OCI-LY1 (cell line): Measurements from ENCODE around the gene ACAA1.

Experiments
- H2AFZ ChIP-seq: fragments of 200-600 bp; sonication (generic), shearing (Covaris generic); 2 replicates; pipeline ENCODE4 v1.6.0; 2014; ENCODE audit warnings: antibody characterized with exemption, mild to moderate bottlenecking, low read length
- H3F3A ChIP-seq: fragments of 200-600 bp; sonication (generic), shearing (Covaris generic); 2 replicates; pipeline ENCODE4 v1.6.0; 2014; ENCODE audit warnings: mild to moderate bottlenecking, antibody characterized with exemption, low read length, moderate library complexity; ENCODE audit not compliant: insufficient read depth
- H3K27ac ChIP-seq: fragments of 200-600 bp; sonication (generic); 2 replicates; pipeline ENCODE4 v1.5.1; 2014; ENCODE audit warnings: low read length, mixed run types, mild to moderate bottlenecking, low read depth; ENCODE audit not compliant: poor library complexity, severe bottlenecking
- H3K27me3 ChIP-seq: fragments of 200-600 bp; sonication (generic); 2 replicates; pipeline ENCODE4 v1.6.0; 2014; ENCODE audit warnings: antibody characterized with exemption, mild to moderate bottlenecking, low read length, moderate library complexity; ENCODE audit not compliant: insufficient read depth
- H3K36me3 ChIP-seq: fragments of 200-600 bp; sonication (generic); 2 replicates; pipeline ENCODE4 v1.6.1; 2014; ENCODE audit warnings: mild to moderate bottlenecking, antibody characterized with exemption, low read length, moderate library complexity, mixed read lengths; ENCODE audit not compliant: insufficient read depth
- H3K4me1 ChIP-seq: fragments of 200-600 bp; sonication (generic); 2 replicates; pipeline ENCODE4 v1.5.1; 2014; ENCODE audit warnings: mild to moderate bottlenecking, low read length, moderate library complexity; ENCODE audit not compliant: insufficient read depth, severe bottlenecking
- H3K4me2 ChIP-seq: fragments of 200-600 bp; sonication (generic), shearing (Covaris generic); 2 replicates; pipeline ENCODE4 v1.6.1; 2014; ENCODE audit warnings: low read length
- H3K4me3 ChIP-seq: fragments of 200-600 bp; sonication (generic); 2 replicates; pipeline ENCODE4 v1.5.1; 2014; ENCODE audit warnings: low read length, low read depth, mild to moderate bottlenecking, mixed read lengths; ENCODE audit not compliant: poor library complexity, severe bottlenecking
- H3K79me2 ChIP-seq: fragments of 200-600 bp; shearing (Covaris generic); 2 replicates; pipeline ENCODE4 v1.6.1; 2016; ENCODE audit warnings: mixed run types, low read length, mixed read lengths; ENCODE audit not compliant: insufficient read depth
- H3K9ac ChIP-seq: fragments of 200-600 bp; sonication (generic), shearing (Covaris generic); 2 replicates; pipeline ENCODE4 v1.6.1; 2014; ENCODE audit warnings: mild to moderate bottlenecking, low read length, mixed read lengths
- H3K9me2 ChIP-seq: fragments of 200-600 bp; sonication (generic), shearing (Covaris generic); 2 replicates; pipeline ENCODE4 v1.6.1; 2014; ENCODE audit warnings: low read depth, mild to moderate bottlenecking, low read length, mixed read lengths
- H3K9me3 ChIP-seq: fragments of 200-600 bp; shearing (Covaris generic); 2 replicates; pipeline ENCODE4 v1.6.1; 2014; ENCODE audit warnings: low read length, mixed read lengths
- H4K20me1 ChIP-seq: fragments of 200-600 bp; sonication (generic), shearing (Covaris generic); 2 replicates; pipeline ENCODE4 v1.6.0; 2016; ENCODE audit warnings: mild to moderate bottlenecking, low read length; ENCODE audit not compliant: insufficient read depth
- EZH2 ChIP-seq: fragments of 200-600 bp; sonication (generic), shearing (Covaris generic); IDR thresholded peaks from 2 replicates; pipeline ENCODE4 v1.8.0; 2017; ENCODE audit warnings: borderline replicate concordance, mixed run types, mild to moderate bottlenecking, antibody characterized with exemption, low read length, moderate library complexity, mixed read lengths
- TF ChIP-seq, protein P1 (sequence below): fragments of 200-600 bp; sonication (generic), shearing (Covaris generic); IDR thresholded peaks from 2 replicates; pipeline ENCODE4 v1.5.1; 2017; ENCODE audit warnings: mild to moderate bottlenecking, antibody characterized with exemption, low read length, moderate library complexity, mixed read lengths

ACAA1 gene

DNA sequence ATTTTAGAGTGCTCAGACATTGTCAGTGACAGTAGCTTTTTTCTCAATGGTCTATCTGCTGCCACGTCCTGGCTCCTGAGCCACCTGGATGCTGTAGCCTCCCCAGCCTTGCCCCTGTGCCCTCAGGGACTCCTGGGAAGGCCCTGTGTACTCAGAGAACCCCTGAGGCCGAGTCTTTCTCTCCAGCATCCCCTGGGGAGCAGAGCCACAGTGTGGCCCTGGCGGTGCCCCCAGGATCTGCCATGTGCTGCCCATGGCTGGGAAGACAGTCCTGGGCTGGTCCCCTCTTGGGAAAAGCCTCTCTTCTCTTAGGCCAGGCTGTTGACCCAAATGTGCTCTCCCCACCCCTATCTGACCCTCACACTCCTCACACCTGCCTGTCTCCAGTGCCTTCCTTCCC lies 6.6 kb upstream of the ACAA1 start:
- H3K9ac ChIP-seq: no peak overlapping the region
- H3F3A ChIP-seq: no peaks in the 10 kb centered on the region
- TF ChIP-seq, protein P1, sequence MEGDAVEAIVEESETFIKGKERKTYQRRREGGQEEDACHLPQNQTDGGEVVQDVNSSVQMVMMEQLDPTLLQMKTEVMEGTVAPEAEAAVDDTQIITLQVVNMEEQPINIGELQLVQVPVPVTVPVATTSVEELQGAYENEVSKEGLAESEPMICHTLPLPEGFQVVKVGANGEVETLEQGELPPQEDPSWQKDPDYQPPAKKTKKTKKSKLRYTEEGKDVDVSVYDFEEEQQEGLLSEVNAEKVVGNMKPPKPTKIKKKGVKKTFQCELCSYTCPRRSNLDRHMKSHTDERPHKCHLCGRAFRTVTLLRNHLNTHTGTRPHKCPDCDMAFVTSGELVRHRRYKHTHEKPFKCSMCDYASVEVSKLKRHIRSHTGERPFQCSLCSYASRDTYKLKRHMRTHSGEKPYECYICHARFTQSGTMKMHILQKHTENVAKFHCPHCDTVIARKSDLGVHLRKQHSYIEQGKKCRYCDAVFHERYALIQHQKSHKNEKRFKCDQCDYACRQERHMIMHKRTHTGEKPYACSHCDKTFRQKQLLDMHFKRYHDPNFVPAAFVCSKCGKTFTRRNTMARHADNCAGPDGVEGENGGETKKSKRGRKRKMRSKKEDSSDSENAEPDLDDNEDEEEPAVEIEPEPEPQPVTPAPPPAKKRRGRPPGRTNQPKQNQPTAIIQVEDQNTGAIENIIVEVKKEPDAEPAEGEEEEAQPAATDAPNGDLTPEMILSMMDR: no peak
- no peak for TF ChIP-seq EZH2
- no peak overlapping the region for H3K4me2 ChIP-seq
- H3K9me3 ChIP-seq: peaks cover 15% of the 10 kb centered on the region
- H3K27ac ChIP-seq: no peak overlapping the region
- no peak overlapping the region for H3K4me3 ChIP-seq
- no peaks in the 10 kb centered on the region for H3K27me3 ChIP-seq
- no peak overlapping the region for H2AFZ ChIP-seq
- no peaks in the 10 kb centered on the region for H3K9me2 ChIP-seq
- peaks cover 22% of the 10 kb centered on the region for H3K36me3 ChIP-seq
- H4K20me1 ChIP-seq: no peaks in the 10 kb centered on the region
- peaks cover 12% of the 10 kb centered on the region for H3K4me1 ChIP-seq
- H3K79me2 ChIP-seq: no peaks in the 10 kb centered on the region

DNA sequence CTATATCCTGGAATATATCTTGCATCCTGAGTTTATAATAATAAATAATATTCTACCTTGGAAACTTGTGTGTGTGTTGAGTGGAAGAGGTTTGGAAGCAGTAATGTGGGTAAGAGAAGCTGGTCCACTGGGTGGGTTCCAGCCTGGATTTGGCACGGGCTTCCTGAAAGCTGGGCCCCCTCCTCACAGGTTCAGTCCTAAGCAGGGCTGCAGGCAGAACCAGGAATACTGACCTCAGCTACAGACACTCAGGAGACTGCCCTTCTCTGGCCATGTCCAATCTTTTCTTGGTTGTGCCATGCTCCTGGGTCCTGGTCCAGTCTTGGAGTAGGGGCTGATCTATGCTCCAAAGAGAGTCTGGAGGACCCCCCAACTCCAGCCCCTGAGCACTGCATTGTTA lies 6.0 kb upstream of the ACAA1 start:
- peaks cover 22% of the 10 kb centered on the region for H3K36me3 ChIP-seq
- no peak overlapping the region for H2AFZ ChIP-seq
- no peaks in the 10 kb centered on the region for H3K79me2 ChIP-seq
- no peaks in the 10 kb centered on the region for H3F3A ChIP-seq
- no peak overlapping the region for H3K4me2 ChIP-seq
- no peak overlapping the region for H3K4me3 ChIP-seq
- H3K27ac ChIP-seq: no peak overlapping the region
- no peaks in the 10 kb centered on the region for H4K20me1 ChIP-seq
- peaks cover 15% of the 10 kb centered on the region for H3K9me3 ChIP-seq
- H3K4me1 ChIP-seq: peaks cover 13% of the 10 kb centered on the region
- TF ChIP-seq, protein P1: no peak
- TF ChIP-seq EZH2: no peak
- no peaks in the 10 kb centered on the region for H3K9me2 ChIP-seq
- H3K27me3 ChIP-seq: no peaks in the 10 kb centered on the region
- no peak overlapping the region for H3K9ac ChIP-seq

- Histone ChIP-seq H3K4me3 (no peak overlapping the region), H3K9ac (no peak overlapping the region), H3K27ac (no peak overlapping the region), H3K36me3 (peaks cover 22% of the 10 kb centered on the region), H3K27me3 (no peaks in the 10 kb centered on the region), H3K9me2 (no peaks in the 10 kb centered on the region), H2AFZ (no peak overlapping the region), H3K79me2 (no peaks in the 10 kb centered on the region), H3K4me1 (peaks cover 19% of the 10 kb centered on the region), H4K20me1 (no peaks in the 10 kb centered on the region), H3K4me2 (no peak overlapping the region), H3K9me3 (peaks cover 8% of the 10 kb centered on the region), H3F3A (no peaks in the 10 kb centered on the region)
- no peak for TF ChIP-seq EZH2
- TF ChIP-seq, protein P1: no peak
Measured at GRCh38 chr3:38141952-38142273, 5.0 kb upstream of the ACAA1 start.
